SH-SY5Y (cell line): Measurements from ENCODE around the gene SLC25A13.

ENCODE experiments used
- GATA2 ChIP-seq: IDR thresholded peaks from 2 replicates; pipeline ENCODE4 v1.6.1; 2011; ENCODE audit warnings: mild to moderate bottlenecking, low read depth, low read length
- GATA3 ChIP-seq: IDR thresholded peaks from 2 replicates; pipeline ENCODE4 v1.6.1; 2011; ENCODE audit warnings: low read depth, mild to moderate bottlenecking, low read length, moderate library complexity

DNA sequence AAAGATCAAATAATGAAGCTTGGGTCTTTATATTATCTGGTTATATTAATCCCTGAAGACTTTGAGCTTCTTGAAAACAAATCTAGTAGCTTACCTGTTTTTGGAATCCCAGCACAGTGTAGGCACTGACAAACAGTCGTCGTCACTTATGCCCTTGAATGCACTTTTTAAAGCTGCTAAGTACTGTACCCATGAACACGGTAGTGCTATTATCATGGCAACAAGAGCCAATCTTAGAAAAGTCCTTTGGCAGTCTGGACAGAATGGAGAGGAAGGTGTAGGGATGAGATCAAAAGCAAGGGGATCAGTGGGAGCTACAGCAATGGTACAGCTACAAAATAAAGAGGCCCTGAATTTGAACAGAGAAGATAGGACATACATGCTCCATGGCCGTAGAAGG is 9.4 kb downstream of the SLC25A13 start:
- no peak for TF ChIP-seq GATA2
- TF ChIP-seq GATA3: no peak
